Activated naive CD8-positive, alpha-beta T cell treated with anti-CD3 and anti-CD28 coated beads, Interleukin-2, amount 50 U/mL, for 24 hours (primary cell): ENCODE results near the gene TMEM242.

ENCODE experiments used
- ATAC-seq: fragments of 150-1000 bp; cut with Tn5 transposase; one replicate; pipeline ENCODE4 v1.10.0; 2021
- DNase-seq: peaks from one replicate; pipeline ENCODE4 v3.0.0; 2021
- H3K27ac Mint-ChIP-seq: one replicate; pipeline ENCODE4 v1.8.0; 2021; ENCODE audit warnings: mild to moderate bottlenecking, mixed read lengths
- H3K27me3 Mint-ChIP-seq: one replicate; pipeline ENCODE4 v1.8.0; 2021; ENCODE audit warnings: mixed read lengths
- H3K36me3 Mint-ChIP-seq: one replicate; pipeline ENCODE4 v1.8.0; 2021; ENCODE audit warnings: low read depth, mixed read lengths
- H3K4me1 Mint-ChIP-seq: one replicate; pipeline ENCODE4 v1.8.0; 2021; ENCODE audit warnings: mixed read lengths
- H3K4me3 Mint-ChIP-seq: one replicate; pipeline ENCODE4 v1.8.0; 2021; ENCODE audit warnings: mild to moderate bottlenecking, moderate library complexity, mixed read lengths
- H3K9me3 Mint-ChIP-seq: one replicate; pipeline ENCODE4 v1.8.0; 2021; ENCODE audit warnings: mixed read lengths

Gene TMEM242

DNA sequence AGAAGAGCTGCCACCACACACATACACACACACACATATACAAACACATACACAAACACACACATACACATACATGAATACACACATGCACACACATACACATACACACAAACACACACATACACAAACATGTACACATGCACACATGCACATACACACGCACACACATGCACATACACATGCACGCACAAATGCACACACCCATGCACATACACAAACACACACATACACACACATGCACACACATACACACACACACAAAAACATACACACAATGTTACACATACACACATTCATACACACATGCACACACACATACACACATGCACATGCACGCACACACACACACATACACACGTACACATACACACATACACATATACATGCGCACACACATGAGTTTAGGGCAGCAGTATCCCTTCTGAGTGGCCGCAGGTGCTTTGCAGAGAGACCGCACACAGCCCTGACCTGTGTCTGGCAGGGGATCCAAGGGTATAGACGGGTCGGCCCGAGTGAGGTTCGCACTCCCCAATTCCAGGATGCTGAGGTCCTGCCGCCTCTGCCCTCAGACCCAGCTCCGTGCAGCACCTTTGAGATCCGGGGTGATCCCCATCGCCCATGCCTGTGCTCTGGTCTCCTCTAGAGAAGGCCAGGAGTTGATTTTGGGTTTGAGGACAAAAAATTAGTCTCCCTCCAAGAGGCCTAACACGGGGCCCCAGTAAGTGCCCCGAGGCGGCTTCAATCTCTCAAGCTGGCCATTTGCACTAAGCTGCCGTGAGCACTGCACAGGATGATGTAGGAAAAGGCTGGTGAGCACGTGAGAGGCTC, 56.8 kb downstream of the TMEM242 start:
- no peak for ATAC-seq
- Mint-ChIP-seq H3K27ac (no peak overlapping the region), H3K27me3 (no peaks in the 10 kb centered on the region), H3K4me1 (no peaks in the 10 kb centered on the region), H3K4me3 (no peak overlapping the region), H3K9me3 (peaks cover 10% of the 10 kb centered on the region), H3K36me3 (no peaks in the 10 kb centered on the region)
- DNase-seq: no peak

DNA sequence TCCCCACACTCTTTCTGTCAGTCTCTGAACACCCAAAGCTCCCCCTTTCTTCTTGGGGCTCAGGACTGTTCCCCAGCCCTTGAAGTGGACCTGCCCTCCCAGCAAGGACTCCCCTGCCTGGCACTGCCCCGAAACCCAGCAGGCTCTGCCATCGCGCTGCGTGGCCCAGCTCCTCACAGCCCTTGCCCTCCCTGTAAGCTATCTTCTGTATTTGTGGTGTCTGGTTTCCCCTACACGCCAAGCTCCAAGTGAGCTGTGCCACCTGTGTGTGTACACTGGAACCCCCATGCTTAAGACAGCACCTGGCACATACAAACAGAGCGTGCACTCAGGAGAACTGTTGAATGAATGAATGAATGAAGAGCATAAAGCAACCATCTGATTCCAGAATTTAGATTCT, 57.7 kb downstream of the TMEM242 start:
- ATAC-seq (no peak), DNase-seq (no peak)
- Mint-ChIP-seq H3K9me3 (peaks cover 9% of the 10 kb centered on the region), H3K27ac (no peak overlapping the region), H3K4me1 (no peaks in the 10 kb centered on the region), H3K4me3 (no peak overlapping the region), H3K27me3 (no peaks in the 10 kb centered on the region), H3K36me3 (no peaks in the 10 kb centered on the region)

DNA sequence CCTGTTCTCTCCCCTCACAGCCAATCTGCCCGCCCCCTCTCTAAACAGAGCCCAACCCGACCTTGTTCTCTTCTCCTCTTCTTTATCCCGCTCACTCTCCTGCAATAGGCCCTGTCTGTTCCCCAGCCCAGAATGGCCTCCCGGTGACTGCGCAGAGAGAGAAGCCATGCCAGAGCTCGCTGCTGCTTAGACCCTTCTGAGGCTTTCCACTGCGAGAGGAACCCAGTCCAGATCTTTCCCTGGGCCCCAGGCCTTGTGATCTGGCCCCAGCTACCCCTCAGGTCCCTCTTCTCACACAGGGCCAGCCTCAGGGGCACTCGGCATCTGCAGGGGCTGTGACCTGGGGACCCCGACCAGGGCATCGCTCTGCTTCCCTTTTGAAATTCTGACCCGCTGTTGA, 58.1 kb downstream of the TMEM242 start:
- DNase-seq: no peak
- H3K27me3 Mint-ChIP-seq: no peaks in the 10 kb centered on the region

DNA sequence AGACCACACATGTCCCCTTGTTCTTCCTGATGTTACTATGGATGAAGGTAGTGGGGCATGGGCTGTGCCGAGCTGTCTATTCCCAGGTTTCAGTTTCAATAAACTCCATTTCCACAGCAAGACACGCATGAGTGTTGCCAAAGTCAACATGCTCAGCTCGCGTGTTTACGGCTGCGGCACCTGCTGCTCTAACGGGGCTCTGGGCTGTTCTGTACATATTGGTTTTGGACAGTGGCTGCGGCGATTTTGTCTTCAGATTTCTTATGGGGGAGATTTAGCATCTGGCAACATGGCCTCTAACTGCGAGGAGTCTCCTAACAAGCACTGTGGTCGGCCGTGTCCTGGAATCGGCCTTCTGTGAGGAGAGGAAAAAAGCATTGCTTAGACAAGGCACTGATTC, 58.6 kb downstream of the TMEM242 start:
- H3K27ac Mint-ChIP-seq: no peak overlapping the region
- no peaks in the 10 kb centered on the region for H3K27me3 Mint-ChIP-seq
- no peaks in the 10 kb centered on the region for H3K9me3 Mint-ChIP-seq
- H3K4me1 Mint-ChIP-seq: no peaks in the 10 kb centered on the region
- ATAC-seq (no peak), DNase-seq (no peak)
- no peaks in the 10 kb centered on the region for H3K36me3 Mint-ChIP-seq
- no peak overlapping the region for H3K4me3 Mint-ChIP-seq

More for the DNA sequence above, 58.1 kb downstream of the TMEM242 start:
- Mint-ChIP-seq H3K4me3 (no peak overlapping the region), H3K36me3 (no peaks in the 10 kb centered on the region), H3K9me3 (peaks cover 4% of the 10 kb centered on the region), H3K4me1 (no peaks in the 10 kb centered on the region), H3K27ac (no peak overlapping the region)
- no peak for ATAC-seq

DNA sequence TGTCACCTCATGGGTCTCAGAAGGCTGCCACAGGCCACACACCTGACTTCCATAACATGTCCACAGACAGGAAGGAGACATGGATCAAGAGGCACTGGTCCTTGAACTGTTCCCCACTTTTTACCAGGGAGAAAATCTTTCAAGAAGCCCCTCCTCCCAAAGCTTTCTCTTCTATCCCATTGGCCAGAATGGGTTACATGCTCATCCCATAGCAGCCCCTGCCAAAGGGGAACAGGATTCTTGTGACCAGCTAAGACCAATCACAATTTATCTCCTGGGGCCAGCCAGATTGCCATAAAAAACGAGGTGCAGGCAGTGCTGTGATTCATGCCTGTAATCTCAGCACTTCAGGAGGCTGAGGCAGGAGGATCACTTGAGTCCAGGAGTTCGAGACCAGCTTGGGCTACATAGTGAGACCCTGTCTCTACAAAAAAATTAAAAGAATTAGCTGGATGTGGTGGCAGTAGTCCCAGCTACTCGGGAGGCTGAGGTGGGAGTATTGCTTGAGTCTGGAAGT, 59.4 kb downstream of the TMEM242 start:
- Mint-ChIP-seq H3K4me1 (no peaks in the 10 kb centered on the region), H3K36me3 (no peaks in the 10 kb centered on the region)
- ATAC-seq: no peak

DNA sequence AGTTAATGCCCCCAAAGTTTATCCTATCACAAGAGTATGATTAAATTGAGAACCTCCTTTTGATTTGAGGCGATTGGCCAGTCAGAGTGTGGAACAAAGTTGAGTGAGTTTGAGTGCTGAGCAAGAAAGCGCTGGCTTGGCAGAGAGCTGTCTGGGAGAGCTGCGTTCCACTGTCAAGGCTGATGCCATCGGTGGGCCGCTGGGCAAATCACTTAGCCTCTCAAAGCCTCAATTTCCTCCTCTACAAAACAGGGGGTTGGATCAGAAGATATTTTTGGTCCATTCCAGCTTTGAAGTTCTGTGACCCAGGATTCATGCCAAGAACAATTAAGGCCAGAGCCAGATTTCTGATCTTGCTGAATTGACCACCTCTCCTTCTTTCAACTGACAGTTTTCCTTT, 60.2 kb downstream of the TMEM242 start:
- Mint-ChIP-seq H3K27ac (no peak overlapping the region), H3K4me3 (no peak overlapping the region), H3K27me3 (no peaks in the 10 kb centered on the region), H3K36me3 (no peaks in the 10 kb centered on the region), H3K4me1 (no peaks in the 10 kb centered on the region), H3K9me3 (no peaks in the 10 kb centered on the region)
- ATAC-seq (no peak), DNase-seq (no peak)

More for the DNA sequence above, 59.4 kb downstream of the TMEM242 start:
- Mint-ChIP-seq H3K9me3 (no peaks in the 10 kb centered on the region), H3K4me3 (no peak overlapping the region), H3K27me3 (no peaks in the 10 kb centered on the region), H3K27ac (no peak overlapping the region)
- DNase-seq: no peak

DNA sequence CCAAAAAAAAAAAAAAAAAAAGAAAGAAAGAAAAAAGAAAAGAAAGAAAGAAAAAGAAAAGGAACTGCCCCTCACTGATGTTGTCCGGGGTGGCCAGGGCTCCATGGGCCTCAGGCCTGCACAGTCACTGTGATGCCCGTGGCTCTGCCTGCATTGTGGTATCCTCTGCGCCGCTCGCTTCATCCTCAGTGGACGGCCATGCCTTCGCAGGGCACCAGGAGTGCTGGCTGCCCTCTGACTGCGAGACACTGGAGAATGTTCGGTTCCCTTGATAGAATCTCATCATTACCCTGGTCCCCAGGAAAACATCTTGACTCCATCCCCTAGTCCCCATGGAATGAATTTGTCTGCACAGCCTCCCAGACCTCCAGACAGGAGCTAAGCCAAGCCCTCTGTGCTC, 61.7 kb downstream of the TMEM242 start:
- no peaks in the 10 kb centered on the region for H3K9me3 Mint-ChIP-seq
- DNase-seq (no peak), ATAC-seq (no peak)
- H3K27me3 Mint-ChIP-seq: no peaks in the 10 kb centered on the region
- no peaks in the 10 kb centered on the region for H3K4me1 Mint-ChIP-seq
- no peak overlapping the region for H3K27ac Mint-ChIP-seq
- H3K36me3 Mint-ChIP-seq: no peaks in the 10 kb centered on the region
- H3K4me3 Mint-ChIP-seq: no peak overlapping the region

DNA sequence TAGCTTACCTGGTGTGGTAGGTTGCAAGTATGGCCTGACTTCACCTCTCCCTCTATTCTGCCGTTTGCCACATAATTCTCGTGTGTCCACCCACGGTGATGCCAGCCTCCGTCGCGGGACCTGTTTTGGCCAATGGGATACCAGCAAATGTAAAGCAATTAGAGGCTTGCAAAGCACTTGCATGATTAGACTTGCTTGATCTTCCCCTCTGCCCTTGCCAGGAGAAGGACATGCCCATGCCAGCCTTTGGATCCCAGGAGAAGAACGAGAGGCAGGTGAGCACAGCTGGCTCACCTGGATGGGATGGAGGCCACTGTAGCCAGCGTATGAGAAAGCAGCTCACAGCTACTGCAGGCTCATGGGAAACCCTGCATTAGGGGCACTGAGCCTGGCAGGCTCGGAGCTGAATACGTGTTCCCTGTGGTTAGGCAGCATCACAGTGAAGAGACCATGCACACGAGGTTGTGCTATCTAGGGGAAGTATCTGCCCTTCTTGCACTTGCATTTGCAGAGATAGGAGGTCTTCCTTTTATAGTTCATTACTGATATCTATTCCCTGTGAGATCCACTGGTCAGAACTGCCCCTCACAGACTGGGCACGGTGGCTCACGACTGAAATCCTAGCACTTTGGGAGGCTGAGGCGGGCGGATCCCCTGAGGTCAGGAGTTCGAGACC, 62.4 kb downstream of the TMEM242 start:
- no peak overlapping the region for H3K4me3 Mint-ChIP-seq
- no peaks in the 10 kb centered on the region for H3K36me3 Mint-ChIP-seq
- H3K27me3 Mint-ChIP-seq: no peaks in the 10 kb centered on the region
- no peaks in the 10 kb centered on the region for H3K4me1 Mint-ChIP-seq
- ATAC-seq (no peak), DNase-seq (no peak)
- H3K9me3 Mint-ChIP-seq: no peaks in the 10 kb centered on the region
- H3K27ac Mint-ChIP-seq: no peak overlapping the region

DNA sequence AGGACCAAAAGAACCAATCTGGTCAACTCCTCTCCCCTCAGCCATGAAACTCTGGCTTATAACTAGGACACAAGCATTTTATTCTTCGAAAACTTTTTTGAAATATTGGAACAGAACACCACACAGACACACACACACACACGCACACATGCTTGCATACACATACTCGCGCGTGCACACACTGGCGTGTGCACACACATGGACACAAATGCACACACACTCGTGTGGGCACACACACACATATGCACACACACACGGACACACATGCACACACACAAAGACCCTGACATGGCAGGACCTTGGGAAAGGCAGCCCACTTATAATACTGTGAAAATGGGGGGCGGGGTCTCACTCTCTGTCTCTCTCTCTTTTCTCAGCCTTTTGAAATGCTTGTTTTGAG, 63.9 kb downstream of the TMEM242 start:
- DNase-seq (no peak), ATAC-seq (no peak)
- no peaks in the 10 kb centered on the region for H3K9me3 Mint-ChIP-seq
- no peaks in the 10 kb centered on the region for H3K36me3 Mint-ChIP-seq
- H3K4me1 Mint-ChIP-seq: no peaks in the 10 kb centered on the region
- no peaks in the 10 kb centered on the region for H3K27me3 Mint-ChIP-seq
- no peak overlapping the region for H3K4me3 Mint-ChIP-seq
- H3K27ac Mint-ChIP-seq: no peak overlapping the region

DNA sequence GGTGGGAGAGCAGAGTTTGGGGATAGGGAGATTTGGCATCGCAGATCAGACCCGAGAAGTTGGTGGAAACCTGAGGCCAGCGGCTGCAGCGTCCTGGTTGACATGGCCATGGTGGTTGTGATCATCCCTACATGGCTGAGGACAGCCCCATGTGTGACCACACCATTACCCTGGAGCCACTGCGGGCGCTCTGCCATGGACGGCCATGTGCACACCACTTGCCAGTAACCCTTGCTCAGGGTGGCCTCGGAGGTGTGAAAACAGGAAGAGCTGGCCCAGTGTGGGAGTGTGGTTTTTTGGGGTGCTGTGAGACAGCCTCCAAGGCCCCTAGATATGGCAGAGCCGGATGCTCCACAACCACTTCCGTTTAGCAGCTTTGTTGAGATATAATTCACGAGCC, 64.4 kb downstream of the TMEM242 start:
- no peaks in the 10 kb centered on the region for H3K4me1 Mint-ChIP-seq
- no peaks in the 10 kb centered on the region for H3K9me3 Mint-ChIP-seq
- H3K4me3 Mint-ChIP-seq: no peak overlapping the region
- ATAC-seq: no peak
- H3K27me3 Mint-ChIP-seq: peaks cover 4% of the 10 kb centered on the region
- H3K27ac Mint-ChIP-seq: no peak overlapping the region
- DNase-seq: no peak
- H3K36me3 Mint-ChIP-seq: no peaks in the 10 kb centered on the region

DNA sequence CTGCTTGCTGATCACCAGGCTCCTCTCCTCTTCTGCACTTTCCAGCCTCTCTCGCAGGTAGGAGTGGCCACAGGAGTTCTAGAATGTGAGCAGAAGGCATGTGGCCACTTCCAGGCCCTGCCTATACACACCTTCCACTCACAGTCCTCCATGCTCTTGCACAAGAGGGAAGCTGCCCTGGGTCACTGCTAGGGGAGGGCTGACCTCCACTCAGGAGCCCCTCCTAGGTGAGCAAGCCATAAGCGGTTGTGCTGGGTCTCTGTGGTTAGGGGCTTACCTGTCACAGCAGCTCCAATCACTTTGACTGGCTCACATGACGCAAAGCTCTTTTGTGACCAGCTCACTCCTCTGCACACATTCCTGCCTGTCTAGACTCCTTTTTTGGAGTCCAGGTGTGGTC, 68.2 kb downstream of the TMEM242 start:
- Mint-ChIP-seq H3K36me3 (no peaks in the 10 kb centered on the region), H3K9me3 (no peaks in the 10 kb centered on the region), H3K4me1 (no peaks in the 10 kb centered on the region), H3K27me3 (peaks cover 8% of the 10 kb centered on the region), H3K27ac (no peak overlapping the region), H3K4me3 (no peak overlapping the region)
- ATAC-seq (no peak), DNase-seq (no peak)

DNA sequence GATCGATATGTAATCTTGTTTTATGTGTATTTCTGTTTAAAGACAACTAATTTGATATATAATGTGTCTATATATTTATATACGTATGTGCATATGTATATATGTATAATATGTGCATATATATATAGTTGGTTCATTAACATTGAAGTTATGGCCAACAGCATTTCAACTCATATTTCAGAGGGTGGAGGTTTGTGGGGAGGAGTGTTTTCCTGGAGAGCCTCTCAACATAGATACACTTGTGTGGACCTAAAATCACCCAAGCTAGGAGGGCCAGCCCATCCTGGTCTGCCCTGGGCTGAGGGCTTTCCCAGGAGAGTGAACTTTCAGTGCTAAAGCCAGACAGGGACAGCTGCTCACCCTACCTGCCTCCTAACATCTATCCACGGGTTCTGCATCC, 68.8 kb downstream of the TMEM242 start:
- Mint-ChIP-seq H3K9me3 (no peaks in the 10 kb centered on the region), H3K27ac (no peak overlapping the region), H3K36me3 (no peaks in the 10 kb centered on the region), H3K4me1 (no peaks in the 10 kb centered on the region), H3K4me3 (no peak overlapping the region), H3K27me3 (peaks cover 8% of the 10 kb centered on the region)
- DNase-seq: no peak
- no peak for ATAC-seq

DNA sequence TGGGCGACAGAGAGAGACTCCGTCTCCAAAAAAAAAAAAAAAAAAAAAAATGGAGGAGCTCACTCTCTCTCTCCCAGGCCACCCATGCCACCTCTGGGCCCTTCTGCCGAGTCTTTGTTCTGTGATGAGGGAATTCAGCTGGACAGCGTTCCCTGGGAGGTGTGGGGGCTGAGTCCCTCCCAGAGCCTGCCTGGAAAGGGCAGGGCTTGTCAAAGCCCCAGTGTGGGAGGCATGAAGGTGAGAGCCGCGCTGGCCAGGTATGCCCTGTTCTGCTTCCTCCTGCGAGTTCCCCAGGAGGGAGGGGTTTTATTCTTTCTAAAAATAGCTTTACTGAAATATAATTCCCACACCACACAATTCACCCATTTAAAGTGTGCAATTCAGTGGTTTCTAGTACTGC, 69.6 kb downstream of the TMEM242 start:
- Mint-ChIP-seq H3K27ac (no peak overlapping the region), H3K4me3 (no peak overlapping the region), H3K4me1 (no peaks in the 10 kb centered on the region), H3K36me3 (no peaks in the 10 kb centered on the region), H3K9me3 (peaks cover under 1% of the 10 kb centered on the region), H3K27me3 (peaks cover 8% of the 10 kb centered on the region)
- DNase-seq: no peak
- no peak for ATAC-seq

DNA sequence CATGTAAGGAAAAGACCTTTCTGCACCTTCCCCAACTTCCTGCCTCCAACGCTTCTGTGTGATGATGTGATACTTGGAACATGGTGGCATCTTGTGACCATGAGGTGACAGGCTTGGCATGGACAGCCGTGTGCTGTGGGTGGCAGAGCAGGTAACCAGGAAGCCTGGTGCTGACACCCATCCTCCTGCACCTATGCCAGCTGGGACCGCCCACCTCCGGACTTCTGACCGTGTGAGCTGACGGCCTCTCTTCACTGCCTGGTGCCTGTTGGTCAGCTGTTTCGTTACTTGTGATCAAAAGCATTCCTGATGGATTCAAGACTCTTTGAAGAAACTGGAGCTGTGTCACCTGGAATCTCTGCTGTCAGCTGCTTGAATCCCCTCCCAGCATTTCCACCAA, 70.3 kb downstream of the TMEM242 start:
- Mint-ChIP-seq H3K9me3 (peaks cover 8% of the 10 kb centered on the region), H3K4me3 (no peak overlapping the region), H3K36me3 (no peaks in the 10 kb centered on the region), H3K4me1 (no peaks in the 10 kb centered on the region), H3K27ac (no peak overlapping the region), H3K27me3 (peaks cover 8% of the 10 kb centered on the region)
- no peak for ATAC-seq
- no peak for DNase-seq

DNA sequence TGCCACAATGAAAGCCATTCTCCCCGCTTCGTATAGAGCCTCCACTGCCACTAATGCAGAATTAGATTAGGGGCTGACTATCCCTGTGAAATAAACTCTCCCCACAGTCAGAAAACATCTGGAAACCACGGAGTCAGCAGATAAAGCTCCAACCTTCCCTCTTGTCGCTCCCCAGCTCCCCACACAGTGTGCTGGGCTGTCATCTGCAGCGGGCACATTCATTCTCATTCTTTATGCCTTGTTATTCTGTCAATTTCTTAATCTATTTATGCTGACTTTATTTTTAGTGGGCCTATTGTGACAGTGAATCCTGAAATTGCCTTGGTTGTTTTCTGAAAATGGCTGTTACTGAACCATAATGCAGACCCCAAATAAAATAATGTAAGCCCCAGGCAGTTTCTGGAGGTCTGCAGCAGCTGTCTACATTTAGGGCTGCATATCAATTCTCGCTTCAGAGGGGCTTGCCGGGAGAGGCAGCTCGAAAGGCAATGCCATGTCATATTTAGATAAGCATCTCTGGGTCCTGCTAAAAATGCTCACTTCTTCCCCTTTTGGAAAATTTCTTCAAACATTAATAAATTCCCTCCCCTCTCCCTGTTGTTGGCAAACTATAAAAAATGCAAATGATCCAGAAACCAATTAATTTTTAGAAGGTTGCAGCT, 71.6 kb downstream of the TMEM242 start:
- ATAC-seq: no peak
- Mint-ChIP-seq H3K36me3 (no peaks in the 10 kb centered on the region), H3K4me3 (no peak overlapping the region), H3K9me3 (peaks cover 8% of the 10 kb centered on the region), H3K27me3 (peaks cover 8% of the 10 kb centered on the region), H3K27ac (no peak overlapping the region), H3K4me1 (no peaks in the 10 kb centered on the region)
- no peak for DNase-seq
